ENCODE data around the gene CEP68.

CEP68 gene

DNA sequence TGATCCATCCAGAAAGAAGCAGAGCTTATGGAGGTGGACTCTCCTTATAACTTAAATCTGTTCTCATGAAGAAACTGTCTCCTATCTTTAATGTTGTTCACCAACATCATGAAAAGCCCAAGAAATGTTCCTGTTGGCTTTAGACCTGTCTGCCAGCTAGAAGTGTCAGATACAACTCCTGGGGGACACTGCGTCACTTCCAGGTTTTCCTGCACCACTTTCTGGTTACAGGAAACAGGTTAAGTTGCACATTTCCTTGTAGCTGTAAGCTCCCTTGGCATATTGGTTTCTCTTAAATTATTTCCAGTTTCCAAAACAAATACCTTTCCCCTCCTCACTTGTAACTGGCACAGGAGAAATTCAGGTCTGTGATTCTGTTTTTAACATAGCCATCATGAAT is 2.9 kb downstream of the CEP68 start:
- no peaks in the 10 kb centered on the region for H3K36me3 ChIP-seq (ENCODE audit: insufficient read depth, low read length)
- peaks cover 3% of the 10 kb centered on the region; the same call in 1 of the 2 replicates for H3K4me1 ChIP-seq (ENCODE audit: insufficient read depth, low read length)
- H3K9me3 ChIP-seq (ENCODE audit: control insufficient read depth, insufficient read depth, low read length), result no peaks in the 10 kb centered on the region
- no peak overlapping the region for H3K9ac ChIP-seq (ENCODE audit: low read depth, low read length)

DNA sequence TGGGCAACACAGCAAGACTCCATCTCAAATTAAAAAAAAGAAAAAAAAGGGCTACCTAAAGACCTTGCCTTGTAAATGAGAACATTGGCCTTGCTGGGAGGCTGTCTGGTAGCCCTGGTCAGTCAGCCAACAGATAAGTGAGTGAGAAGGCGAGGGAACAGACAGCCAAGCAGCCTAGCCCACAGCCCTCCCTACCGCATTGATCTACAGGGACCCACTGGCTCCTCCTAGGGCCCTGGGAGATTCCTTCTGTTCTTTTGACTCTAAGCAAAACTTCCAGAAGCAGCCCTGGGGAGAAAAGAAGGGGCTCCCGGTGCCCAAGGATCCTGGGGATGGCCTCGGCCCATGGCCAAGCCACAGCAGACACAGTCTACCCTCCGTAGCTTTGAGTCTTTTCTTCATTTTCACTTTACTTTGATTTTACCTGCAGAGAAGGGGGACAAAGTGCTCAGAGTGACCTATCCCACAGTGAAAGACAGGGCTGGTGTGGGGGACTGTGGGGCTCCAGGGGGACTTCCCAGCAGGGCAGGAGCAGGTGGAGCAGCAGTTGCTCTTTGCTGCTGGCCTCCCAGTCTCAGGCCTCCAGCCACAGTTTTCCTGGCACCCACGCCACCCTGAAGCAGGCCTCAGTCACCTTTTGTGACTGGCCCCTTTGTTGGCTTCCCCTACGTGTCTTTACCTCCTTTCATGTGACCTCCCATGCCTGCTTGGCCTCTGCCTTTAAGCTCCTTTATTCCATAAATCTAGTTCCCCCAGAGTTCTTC is 5.1 kb downstream of the CEP68 start:
- Histone ChIP-seq H3K9ac (ENCODE audit: low read depth, low read length) (no peak overlapping the region), H3K36me3 (ENCODE audit: insufficient read depth, low read length) (no peaks in the 10 kb centered on the region), H3K4me1 (ENCODE audit: insufficient read depth, low read length) (peaks cover 3% of the 10 kb centered on the region), H3K9me3 (ENCODE audit: control insufficient read depth, insufficient read depth, low read length) (no peaks in the 10 kb centered on the region)

DNA sequence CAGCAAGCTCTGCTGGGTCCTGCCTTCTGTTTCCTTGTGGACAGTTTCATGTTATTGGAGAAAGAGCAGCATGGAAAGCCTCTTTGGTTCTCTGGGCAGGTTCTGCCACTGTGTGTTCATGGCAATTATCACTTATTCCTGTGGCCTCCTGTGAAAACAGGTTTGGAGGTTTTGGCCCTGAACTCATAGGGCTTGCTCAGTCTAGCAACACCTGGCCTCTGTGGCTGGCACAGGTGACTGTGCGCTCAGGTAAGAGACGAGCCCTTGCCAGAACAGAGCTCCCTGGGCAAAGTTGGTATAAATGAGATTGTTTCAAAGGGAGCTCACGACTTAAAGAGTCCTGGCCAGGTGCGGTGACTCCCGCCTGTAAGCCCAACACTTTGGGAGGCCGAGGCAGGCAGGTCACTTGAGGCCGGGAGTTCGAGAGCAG is 5.7 kb downstream of the CEP68 start:
- H3K36me3 ChIP-seq (ENCODE audit: insufficient read depth, low read length), result no peaks in the 10 kb centered on the region
- H3K4me1 ChIP-seq (ENCODE audit: insufficient read depth, low read length), result peaks cover 3% of the 10 kb centered on the region
- no peak overlapping the region for H3K9ac ChIP-seq (ENCODE audit: low read depth, low read length)
- H3K9me3 ChIP-seq (ENCODE audit: control insufficient read depth, insufficient read depth, low read length), result no peaks in the 10 kb centered on the region

DNA sequence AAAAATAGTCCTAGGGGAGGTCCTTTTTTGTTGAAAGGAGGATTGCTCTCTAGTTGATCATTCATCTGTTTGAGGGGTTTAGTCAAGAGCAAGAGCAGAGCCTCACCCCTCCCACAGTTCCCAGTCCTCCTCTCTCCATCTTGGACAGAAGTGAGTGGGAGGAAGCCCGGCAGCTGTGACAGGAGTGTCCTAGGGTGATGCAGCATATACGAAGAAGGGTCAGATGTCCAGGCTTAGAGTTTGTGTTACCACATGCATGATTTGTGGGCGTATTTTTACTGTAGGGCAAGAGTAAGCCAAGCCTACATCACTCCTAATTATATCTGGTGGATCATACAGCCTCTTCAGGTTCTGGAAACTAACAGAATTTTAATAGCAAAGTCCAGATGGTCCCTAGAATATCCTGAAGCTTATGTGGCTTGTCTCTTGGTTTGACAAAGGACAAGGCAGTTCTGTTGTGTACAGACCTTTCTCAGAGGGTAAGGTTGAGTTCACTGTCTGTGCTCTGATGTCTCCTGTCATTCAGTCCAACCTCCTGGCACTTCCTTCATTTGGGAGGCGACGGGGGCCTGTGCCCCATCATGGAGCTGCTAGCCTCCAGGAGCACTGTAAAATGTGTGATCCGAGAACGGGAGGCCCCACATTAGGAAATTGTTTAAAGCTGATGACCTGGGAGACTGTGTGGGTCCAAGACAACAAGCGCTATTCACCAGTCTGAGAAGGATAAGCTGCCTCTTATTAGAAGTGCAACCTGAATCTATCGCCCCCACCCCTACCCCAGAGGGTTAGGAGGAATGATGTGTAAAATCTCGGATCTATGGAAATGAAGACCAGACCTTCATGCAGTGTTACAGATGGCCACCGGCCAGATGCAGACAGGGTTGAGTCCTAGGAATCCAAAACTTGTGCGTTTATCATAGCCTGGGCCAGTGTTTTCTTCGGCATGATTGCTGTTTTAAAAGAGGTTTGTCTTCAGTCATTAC is 6.9 kb downstream of the CEP68 start:
- no peaks in the 10 kb centered on the region for H3K9me3 ChIP-seq (ENCODE audit: control insufficient read depth, insufficient read depth, low read length)
- H3K4me1 ChIP-seq (ENCODE audit: insufficient read depth, low read length), result peaks cover 3% of the 10 kb centered on the region
- no peaks in the 10 kb centered on the region; the same call in 1 of the 2 replicates for H3K36me3 ChIP-seq (ENCODE audit: insufficient read depth, low read length)
- H3K9ac ChIP-seq (ENCODE audit: low read depth, low read length), result no peak overlapping the region

DNA sequence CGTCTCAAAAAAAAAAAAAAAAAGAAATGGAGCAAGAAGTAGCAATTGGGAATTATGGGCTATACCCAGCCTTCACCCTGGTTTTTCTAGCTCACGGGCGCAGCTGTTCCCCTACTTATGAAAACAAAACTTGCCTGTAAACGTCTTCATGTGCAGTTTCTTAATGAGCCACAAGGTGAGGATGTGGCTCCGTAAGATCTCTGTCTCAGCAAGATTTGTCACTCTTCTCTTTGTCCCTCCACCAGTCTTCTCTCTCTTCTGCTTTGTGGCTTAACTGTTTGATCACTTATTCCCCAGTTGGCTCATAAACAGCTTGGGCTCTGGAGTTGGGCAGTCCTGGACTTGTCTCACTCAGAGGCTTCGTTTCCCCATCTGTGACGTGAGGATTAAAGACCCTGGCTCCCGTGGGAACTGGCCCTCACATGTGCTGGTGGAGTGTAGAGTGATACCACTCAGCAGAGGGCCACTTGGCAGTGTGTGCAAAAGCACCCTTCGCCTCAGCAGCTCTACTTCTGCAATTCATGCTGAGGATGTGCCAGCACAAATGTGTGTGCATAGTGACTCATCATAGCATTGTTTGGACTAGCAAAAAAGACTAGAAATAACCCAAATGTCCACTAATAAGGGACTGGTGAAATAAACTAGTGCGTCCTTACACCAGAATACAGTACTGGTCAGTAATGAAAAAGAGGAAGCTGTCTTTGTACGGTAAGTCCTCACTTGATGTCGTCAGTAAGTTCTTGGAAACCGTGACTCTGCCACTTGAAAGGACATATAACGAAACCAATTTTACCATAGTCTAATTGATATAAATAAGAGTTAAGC is 8.7 kb downstream of the CEP68 start:
- Histone ChIP-seq H3K9me3 (ENCODE audit: control insufficient read depth, insufficient read depth, low read length) (no peaks in the 10 kb centered on the region), H3K36me3 (ENCODE audit: insufficient read depth, low read length) (no peaks in the 10 kb centered on the region; the same call in 1 of the 2 replicates), H3K9ac (ENCODE audit: low read depth, low read length) (no peak overlapping the region), H3K4me1 (ENCODE audit: insufficient read depth, low read length) (no peaks in the 10 kb centered on the region; the same call in 1 of the 2 replicates)

DNA sequence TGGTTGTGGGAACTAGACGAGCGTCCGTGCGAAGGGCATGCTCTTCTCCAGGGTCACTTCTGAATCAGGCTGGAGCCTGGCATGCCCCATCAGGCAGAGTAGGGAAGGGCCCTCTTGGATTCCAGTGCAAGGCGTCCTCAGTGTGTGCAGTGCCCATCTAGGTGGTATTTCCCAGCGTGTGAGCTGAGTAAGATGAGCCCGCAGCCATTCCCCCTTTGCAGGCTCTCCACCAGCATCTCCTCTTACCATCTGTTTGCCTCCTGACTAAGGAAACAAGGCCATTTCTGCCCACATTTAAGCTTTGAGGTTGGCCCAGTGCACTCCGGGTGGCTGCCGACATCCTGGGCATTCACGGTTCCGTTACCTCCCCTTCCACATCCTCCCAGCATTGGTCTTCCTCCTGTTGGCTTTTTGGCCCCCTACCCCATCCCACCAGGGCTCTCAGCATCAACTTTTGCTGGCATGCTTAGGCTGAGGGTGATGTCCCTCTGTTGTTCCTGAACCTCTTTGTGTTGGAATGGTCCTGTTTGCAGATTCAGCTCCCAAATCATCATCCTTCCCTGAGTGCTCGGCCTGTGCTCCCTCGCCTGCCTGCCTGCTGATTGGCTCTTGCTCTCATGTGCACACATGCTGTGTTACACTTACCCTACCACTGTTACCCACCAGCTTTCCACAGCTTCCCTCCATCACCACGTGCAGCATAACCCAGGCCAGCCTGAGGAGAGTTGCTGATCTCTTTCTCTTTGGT is 11.8 kb downstream of the CEP68 start:
- Histone ChIP-seq H3K36me3 (ENCODE audit: insufficient read depth, low read length) (peaks cover 9% of the 10 kb centered on the region), H3K4me1 (ENCODE audit: insufficient read depth, low read length) (no peaks in the 10 kb centered on the region; the same call in 1 of the 2 replicates), H3K9ac (ENCODE audit: low read depth, low read length) (no peak overlapping the region), H3K9me3 (ENCODE audit: control insufficient read depth, insufficient read depth, low read length) (no peaks in the 10 kb centered on the region)

DNA sequence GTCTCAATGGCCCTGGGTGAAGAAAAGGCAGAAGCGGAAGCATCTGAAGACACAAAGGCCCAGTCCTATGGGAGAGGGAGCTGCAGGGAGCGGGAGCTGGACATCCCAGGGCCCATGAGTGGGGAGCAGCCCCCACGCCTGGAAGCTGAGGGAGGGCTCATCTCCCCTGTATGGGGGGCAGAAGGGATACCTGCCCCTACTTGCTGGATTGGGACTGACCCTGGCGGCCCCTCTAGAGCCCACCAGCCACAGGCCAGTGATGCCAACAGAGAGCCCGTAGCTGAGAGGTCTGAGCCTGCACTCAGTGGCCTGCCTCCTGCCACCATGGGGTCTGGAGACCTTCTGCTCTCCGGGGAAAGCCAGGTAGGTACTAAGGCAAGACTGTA is 13.2 kb downstream of the CEP68 start:
- H3K36me3 ChIP-seq (ENCODE audit: insufficient read depth, low read length), result peaks cover 24% of the 10 kb centered on the region
- no peak overlapping the region for H3K9ac ChIP-seq (ENCODE audit: low read depth, low read length)
- no peaks in the 10 kb centered on the region; the same call in 1 of the 2 replicates for H3K4me1 ChIP-seq (ENCODE audit: insufficient read depth, low read length)
- H3K9me3 ChIP-seq (ENCODE audit: control insufficient read depth, insufficient read depth, low read length), result no peaks in the 10 kb centered on the region

DNA sequence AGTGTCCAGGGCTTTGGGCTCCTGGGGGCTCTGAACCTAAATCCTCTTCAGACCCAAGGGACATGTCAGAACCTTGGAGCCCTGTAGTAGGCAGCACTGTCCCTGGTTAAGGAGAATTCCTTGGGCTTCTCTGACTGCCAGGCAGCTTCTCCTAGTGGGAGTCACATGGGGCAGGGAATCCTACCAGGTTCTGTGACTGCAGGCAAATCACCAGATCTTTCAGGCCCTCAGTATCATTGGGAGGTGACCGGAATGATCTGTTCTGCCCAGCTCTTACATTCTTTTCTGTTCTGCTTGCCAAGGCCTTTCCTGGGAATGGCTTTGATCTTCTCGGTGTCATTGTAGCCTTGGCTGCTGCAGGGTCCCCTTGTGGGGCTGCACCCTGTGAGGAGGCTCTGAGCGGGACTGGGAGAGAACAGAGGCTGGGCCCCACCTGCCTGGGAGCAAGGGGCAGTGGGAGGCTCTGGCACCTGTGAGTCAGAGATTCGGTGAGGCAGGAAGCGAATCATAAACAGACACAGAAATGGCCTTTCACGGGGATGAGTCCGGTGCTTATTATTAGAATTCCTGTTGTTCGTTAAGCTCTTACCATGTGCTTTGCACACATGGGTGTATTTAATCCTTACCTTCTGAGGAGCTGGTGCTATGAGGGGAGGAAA is 14.1 kb downstream of the CEP68 start:
- Histone ChIP-seq H3K9ac (ENCODE audit: low read depth, low read length) (no peak overlapping the region), H3K9me3 (ENCODE audit: control insufficient read depth, insufficient read depth, low read length) (no peaks in the 10 kb centered on the region), H3K4me1 (ENCODE audit: insufficient read depth, low read length) (no peaks in the 10 kb centered on the region), H3K36me3 (ENCODE audit: insufficient read depth, low read length) (peaks cover 26% of the 10 kb centered on the region)

DNA sequence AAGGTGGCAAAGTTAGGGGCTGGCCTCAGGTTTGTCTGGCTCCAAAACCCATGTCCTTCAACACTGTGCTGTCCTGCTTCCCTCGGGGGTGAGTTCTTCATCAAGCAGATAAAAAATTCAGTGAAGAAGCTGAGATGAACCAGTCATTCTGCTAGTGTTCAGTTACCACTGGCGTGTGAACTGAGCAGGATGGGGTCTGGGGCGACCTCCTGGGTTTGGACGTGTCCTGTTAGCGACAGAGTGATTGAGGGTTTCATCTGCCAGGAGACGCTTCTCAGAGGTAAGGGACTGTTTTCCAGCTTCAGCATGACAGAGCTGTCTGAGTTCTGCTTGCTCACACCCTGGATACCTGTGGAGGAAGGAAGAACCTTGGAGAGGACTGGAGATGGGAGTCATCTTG is 14.6 kb downstream of the CEP68 start:
- no peaks in the 10 kb centered on the region for H3K9me3 ChIP-seq (ENCODE audit: control insufficient read depth, insufficient read depth, low read length)
- H3K36me3 ChIP-seq (ENCODE audit: insufficient read depth, low read length), result peaks cover 26% of the 10 kb centered on the region
- no peak overlapping the region for H3K9ac ChIP-seq (ENCODE audit: low read depth, low read length)
- H3K4me1 ChIP-seq (ENCODE audit: insufficient read depth, low read length), result peaks cover 4% of the 10 kb centered on the region; the same call in 1 of the 2 replicates

DNA sequence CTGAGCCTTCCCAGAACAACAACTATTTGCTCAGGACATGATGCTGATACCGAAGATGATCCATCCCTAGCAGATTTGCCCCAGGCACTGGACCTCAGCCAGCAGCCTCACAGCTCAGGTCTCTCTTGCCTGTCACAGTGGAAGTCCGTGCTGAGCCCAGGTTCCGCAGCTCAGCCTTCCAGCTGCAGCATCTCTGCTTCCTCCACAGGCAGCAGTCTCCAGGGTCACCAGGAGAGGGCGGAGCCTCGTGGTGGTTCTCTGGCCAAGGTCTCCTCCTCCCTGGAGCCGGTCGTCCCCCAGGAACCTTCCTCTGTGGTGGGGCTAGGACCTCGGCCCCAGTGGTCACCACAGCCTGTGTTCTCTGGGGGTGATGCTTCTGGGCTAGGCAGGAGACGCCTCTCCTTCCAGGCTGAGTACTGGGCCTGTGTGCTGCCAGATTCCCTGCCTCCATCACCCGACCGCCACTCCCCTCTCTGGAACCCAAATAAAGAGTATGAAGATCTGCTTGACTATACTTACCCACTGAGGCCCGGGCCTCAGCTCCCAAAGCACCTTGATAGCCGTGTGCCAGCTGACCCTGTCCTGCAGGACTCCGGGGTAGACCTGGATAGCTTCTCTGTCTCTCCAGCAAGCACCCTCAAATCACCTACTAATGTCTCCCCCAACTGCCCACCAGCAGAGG is 15.4 kb downstream of the CEP68 start:
- H3K36me3 ChIP-seq (ENCODE audit: insufficient read depth, low read length), result peaks cover 26% of the 10 kb centered on the region
- no peaks in the 10 kb centered on the region for H3K9me3 ChIP-seq (ENCODE audit: control insufficient read depth, insufficient read depth, low read length)
- H3K4me1 ChIP-seq (ENCODE audit: insufficient read depth, low read length), result peaks cover 4% of the 10 kb centered on the region; the same call in 1 of the 2 replicates
- H3K9ac ChIP-seq (ENCODE audit: low read depth, low read length), result no peak overlapping the region

DNA sequence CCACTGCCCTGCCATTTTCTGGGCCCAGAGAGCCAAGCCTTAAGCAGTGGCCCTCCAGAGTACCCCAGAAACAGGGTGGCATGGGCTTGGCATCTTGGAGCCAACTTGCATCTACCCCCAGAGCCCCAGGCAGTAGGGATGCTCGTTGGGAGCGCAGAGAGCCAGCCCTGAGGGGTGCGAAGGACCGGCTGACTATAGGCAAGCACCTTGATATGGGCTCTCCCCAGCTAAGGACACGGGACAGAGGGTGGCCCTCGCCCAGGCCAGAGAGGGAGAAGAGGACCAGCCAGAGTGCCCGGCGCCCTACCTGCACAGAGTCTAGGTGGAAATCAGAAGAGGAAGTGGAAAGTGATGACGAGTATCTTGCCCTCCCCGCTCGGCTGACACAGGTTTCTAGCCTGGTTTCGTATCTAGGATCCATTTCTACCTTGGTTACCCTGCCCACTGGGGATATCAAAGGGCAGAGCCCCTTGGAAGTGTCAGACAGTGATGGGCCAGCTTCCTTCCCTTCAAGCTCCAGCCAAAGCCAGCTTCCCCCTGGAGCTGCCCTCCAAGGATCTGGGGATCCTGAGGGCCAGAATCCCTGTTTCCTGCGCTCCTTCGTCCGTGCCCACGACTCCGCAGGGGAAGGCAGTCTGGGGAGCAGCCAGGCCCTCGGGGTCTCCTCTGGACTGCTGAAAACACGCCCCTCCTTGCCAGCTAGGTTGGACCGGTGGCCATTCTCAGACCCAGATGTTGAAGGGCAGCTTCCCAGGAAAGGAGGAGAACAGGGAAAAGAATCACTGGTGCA is 16.2 kb downstream of the CEP68 start:
- no peak overlapping the region for H3K9ac ChIP-seq (ENCODE audit: low read depth, low read length)
- no peaks in the 10 kb centered on the region for H3K9me3 ChIP-seq (ENCODE audit: control insufficient read depth, insufficient read depth, low read length)
- H3K4me1 ChIP-seq (ENCODE audit: insufficient read depth, low read length), result peaks cover 5% of the 10 kb centered on the region; the same call in 1 of the 2 replicates
- H3K36me3 ChIP-seq (ENCODE audit: insufficient read depth, low read length), result peaks cover 29% of the 10 kb centered on the region

DNA sequence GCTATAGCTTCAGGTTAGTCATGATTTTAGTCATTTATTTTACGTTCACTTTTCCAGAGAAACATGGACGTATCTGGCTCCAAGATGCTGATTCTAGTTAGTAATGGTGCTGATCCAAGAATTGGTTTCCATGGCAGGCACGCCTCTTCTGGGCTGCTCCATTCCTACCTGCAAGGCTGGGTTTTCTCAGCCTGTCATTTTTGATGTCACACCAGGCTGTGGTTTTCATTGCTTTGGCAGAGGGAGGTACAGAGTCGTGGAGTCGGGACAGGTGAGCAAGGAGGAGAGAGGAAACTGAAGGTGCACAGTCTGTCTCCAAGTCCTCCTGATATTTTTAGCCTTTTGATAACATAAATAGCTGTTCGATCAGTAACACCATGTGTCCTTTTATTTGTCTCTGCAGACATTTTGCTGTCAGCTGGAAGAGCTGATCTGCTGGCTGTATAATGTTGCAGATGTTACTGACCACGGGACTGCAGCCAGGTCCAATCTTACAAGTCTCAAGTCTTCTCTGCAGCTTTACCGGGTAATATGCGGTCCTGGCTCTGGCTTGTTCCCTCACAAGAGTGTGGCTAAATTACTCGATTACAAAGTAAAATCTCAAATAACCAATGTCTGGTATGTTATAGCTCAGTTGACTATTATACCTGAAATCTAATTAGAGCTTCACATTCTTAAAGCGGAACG is 17.8 kb downstream of the CEP68 start:
- Histone ChIP-seq H3K9ac (ENCODE audit: low read depth, low read length) (no peak overlapping the region), H3K4me1 (ENCODE audit: insufficient read depth, low read length) (peaks cover 7% of the 10 kb centered on the region; the same call in 1 of the 2 replicates), H3K36me3 (ENCODE audit: insufficient read depth, low read length) (peaks cover 38% of the 10 kb centered on the region), H3K9me3 (ENCODE audit: control insufficient read depth, insufficient read depth, low read length) (no peaks in the 10 kb centered on the region)
